GM12878 (cell line): ENCODE data around the gene SRP54.

ENCODE experiments used
- CHD1 ChIP-seq: IDR thresholded peaks from 2 replicates; pipeline ENCODE4 v1.6.1; 2012; ENCODE audit warnings: low read depth, low read length, improper control_type of control experiment
- CREB1 ChIP-seq: IDR thresholded peaks from 2 replicates; pipeline ENCODE4 v1.6.1; 2012; ENCODE audit warnings: low read depth, mild to moderate bottlenecking, inconsistent platforms
- FOS ChIP-seq: IDR thresholded peaks from 3 replicates; pipeline ENCODE4 v1.6.1; 2011; ENCODE audit warnings: borderline replicate concordance; ENCODE audit not compliant: insufficient read length; ENCODE audit errors: extremely low read depth
- MXI1 ChIP-seq: fragments of 150-350 bp; IDR thresholded peaks from 2 replicates; pipeline ENCODE4 v1.6.1; 2011; ENCODE audit warnings: low read depth, mild to moderate bottlenecking, inconsistent platforms, low read length, improper control_type of control experiment
- NFXL1 ChIP-seq: fragments of 450-650 bp; IDR thresholded peaks from 2 replicates; pipeline ENCODE4 v1.6.1; 2017; ENCODE audit warnings: antibody characterized with exemption, mild to moderate bottlenecking, borderline replicate concordance
- NFYB ChIP-seq: IDR thresholded peaks from 2 replicates; pipeline ENCODE4 v1.6.1; 2011; ENCODE audit warnings: low read depth, mild to moderate bottlenecking, low read length, improper control_type of control experiment, moderate library complexity; ENCODE audit not compliant: insufficient read depth
- NRF1 ChIP-seq: conservative IDR thresholded peaks from 2 replicates; pipeline ENCODE4 v1.6.1; 2011; ENCODE audit warnings: mild to moderate bottlenecking, low read depth, low read length, improper control_type of control experiment
- PAX8 ChIP-seq: fragments of 450-650 bp; IDR thresholded peaks from 2 replicates; pipeline ENCODE4 v1.6.1; 2017; ENCODE audit warnings: mild to moderate bottlenecking, moderate library complexity
- POLR2A ChIP-seq: IDR thresholded peaks from 2 replicates; pipeline ENCODE4 v1.6.1; 2011; ENCODE audit warnings: low read depth, mild to moderate bottlenecking, low read length
- TAF1 ChIP-seq: IDR thresholded peaks from 2 replicates; pipeline ENCODE4 v1.6.1; 2011; ENCODE audit warnings: mild to moderate bottlenecking, low read depth, low read length, borderline replicate concordance
- TCF12 ChIP-seq: IDR thresholded peaks from 2 replicates; pipeline ENCODE4 v1.6.1; 2011; ENCODE audit warnings: low read depth, mild to moderate bottlenecking, low read length
- TF ChIP-seq, protein P1 (sequence below), 3 experiments: IDR thresholded peaks in 2 of 3; conservative IDR thresholded peaks in 1 of 3; 2 replicates each; pipeline ENCODE4 v1.5.1; 2011; ENCODE audit warnings: low read depth in 3 of 3, low read length in 3 of 3, mild to moderate bottlenecking in 3 of 3, control low read depth in 2 of 3, moderate library complexity in 2 of 3, inconsistent platforms in 1 of 3, mixed read lengths in 1 of 3; ENCODE audit not compliant: control insufficient read depth in 2 of 3, insufficient read depth in 1 of 3; ENCODE audit errors: extremely low read depth in 1 of 3
- TF ChIP-seq, protein P2 (sequence below): IDR thresholded peaks from 2 replicates; pipeline ENCODE4 v1.6.1; 2012; ENCODE audit warnings: low read depth, low read length, improper control_type of control experiment

DNA sequence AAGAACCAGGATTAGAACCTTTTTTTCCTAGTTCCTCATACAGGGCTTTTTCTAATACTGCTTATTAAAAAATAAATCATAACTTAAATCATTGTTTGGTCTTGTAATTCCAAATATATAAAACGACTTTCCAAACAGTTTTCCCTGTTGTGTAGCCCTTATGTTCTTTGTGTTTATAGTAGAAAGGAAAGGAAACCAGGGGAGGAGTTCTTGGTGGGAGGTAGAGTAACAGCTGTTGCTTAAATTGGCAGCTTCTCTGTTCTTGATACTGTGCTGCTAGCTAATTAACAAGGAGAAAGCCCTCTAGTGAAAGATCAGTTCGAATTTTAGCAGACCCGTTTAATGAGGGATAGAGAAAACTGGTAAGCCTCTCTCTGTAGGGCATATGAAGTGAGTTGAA lies 15.0 kb downstream of the SRP54 start:
- TF ChIP-seq, protein P1, sequence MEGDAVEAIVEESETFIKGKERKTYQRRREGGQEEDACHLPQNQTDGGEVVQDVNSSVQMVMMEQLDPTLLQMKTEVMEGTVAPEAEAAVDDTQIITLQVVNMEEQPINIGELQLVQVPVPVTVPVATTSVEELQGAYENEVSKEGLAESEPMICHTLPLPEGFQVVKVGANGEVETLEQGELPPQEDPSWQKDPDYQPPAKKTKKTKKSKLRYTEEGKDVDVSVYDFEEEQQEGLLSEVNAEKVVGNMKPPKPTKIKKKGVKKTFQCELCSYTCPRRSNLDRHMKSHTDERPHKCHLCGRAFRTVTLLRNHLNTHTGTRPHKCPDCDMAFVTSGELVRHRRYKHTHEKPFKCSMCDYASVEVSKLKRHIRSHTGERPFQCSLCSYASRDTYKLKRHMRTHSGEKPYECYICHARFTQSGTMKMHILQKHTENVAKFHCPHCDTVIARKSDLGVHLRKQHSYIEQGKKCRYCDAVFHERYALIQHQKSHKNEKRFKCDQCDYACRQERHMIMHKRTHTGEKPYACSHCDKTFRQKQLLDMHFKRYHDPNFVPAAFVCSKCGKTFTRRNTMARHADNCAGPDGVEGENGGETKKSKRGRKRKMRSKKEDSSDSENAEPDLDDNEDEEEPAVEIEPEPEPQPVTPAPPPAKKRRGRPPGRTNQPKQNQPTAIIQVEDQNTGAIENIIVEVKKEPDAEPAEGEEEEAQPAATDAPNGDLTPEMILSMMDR (IDR thresholded peaks at IDR 0.05 in 2 of 3, conservative IDR thresholded peaks at IDR 0.05 in 1 of 3; ENCODE audit: control insufficient read depth in 2 of 3, extremely low read depth in 1 of 3, insufficient read depth in 1 of 3, low read depth in 3 of 3, low read length in 3 of 3), result no peak
- TF ChIP-seq CHD1 (no peak), CREB1 (no peak), NRF1 (no peak), POLR2A (no peak), PAX8 (no peak), NFXL1 (no peak), FOS (no peak), TCF12 (no peak), MXI1 (no peak), TAF1 (no peak), NFYB (no peak)
- TF ChIP-seq, protein P2, sequence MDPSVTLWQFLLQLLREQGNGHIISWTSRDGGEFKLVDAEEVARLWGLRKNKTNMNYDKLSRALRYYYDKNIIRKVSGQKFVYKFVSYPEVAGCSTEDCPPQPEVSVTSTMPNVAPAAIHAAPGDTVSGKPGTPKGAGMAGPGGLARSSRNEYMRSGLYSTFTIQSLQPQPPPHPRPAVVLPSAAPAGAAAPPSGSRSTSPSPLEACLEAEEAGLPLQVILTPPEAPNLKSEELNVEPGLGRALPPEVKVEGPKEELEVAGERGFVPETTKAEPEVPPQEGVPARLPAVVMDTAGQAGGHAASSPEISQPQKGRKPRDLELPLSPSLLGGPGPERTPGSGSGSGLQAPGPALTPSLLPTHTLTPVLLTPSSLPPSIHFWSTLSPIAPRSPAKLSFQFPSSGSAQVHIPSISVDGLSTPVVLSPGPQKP, result no peak
